ENCODE results near the gene NEUROD2. TPM values are rescaled to one million over a fixed set of nuclear protein-coding genes. Genes with fewer than 3 reads are reported as not detected.
A peak's percentile ranks its signal among the peaks of the same experiment; 100 is the strongest.

NEUROD2 gene
- total and polyA plus RNA-seq, 2 of the 13 experiments (the other 11 are each of a cell fraction or from before 2014, with no cell fraction given) = not detected

GRCh38 chr17:39653662-39654331 lies 46.1 kb upstream of the NEUROD2 start (continued):
- TF ChIP-seq ZNF558 (CRISPR knock-in tag; IDR thresholded peaks at IDR 0.05; ENCODE audit: borderline replicate concordance) = no peak
- TF ChIP-seq ZNF501 (CRISPR knock-in tag; IDR thresholded peaks at IDR 0.05) = peak; percentile 41; the same call in 1 of the 2 replicates
- 0 out of 2 replicates have a peak, but pooled peaks have one; percentile 17 for TF ChIP-seq MYC (CRISPR knock-in tag; IDR thresholded peaks at IDR 0.05; ENCODE audit: borderline replicate concordance)
- TF ChIP-seq KDM1A (CRISPR knock-in tag; IDR thresholded peaks at IDR 0.05) = peak; percentile 86
- no peak for TF ChIP-seq PRDM15 (CRISPR knock-in tag; IDR thresholded peaks at IDR 0.05)
- no peak for TF ChIP-seq PHF5A (CRISPR knock-in tag; IDR thresholded peaks at IDR 0.05; ENCODE audit: low read depth, unreplicated experiment)
- TF ChIP-seq ZNF343 (CRISPR knock-in tag; IDR thresholded peaks at IDR 0.05) = no peak
- no peak for TF ChIP-seq ARID3A (IDR thresholded peaks at IDR 0.05; ENCODE audit: low read depth, low read length)
- peak; percentile 62 for TF ChIP-seq FOXO1 (CRISPR knock-in tag; IDR thresholded peaks at IDR 0.05)
- peak; percentile 40; the same call in 1 of the 2 replicates for TF ChIP-seq MED1 (CRISPR knock-in tag; IDR thresholded peaks at IDR 0.05)
- TF ChIP-seq HNF4A (CRISPR knock-in tag; IDR thresholded peaks at IDR 0.05) = peak; percentile 88
- TF ChIP-seq CCAR2 (optimal IDR thresholded peaks at IDR 0.05; ENCODE audit: low read depth, low read length) = no peak
- no peak for TF ChIP-seq ZNF253 (CRISPR knock-in tag; IDR thresholded peaks at IDR 0.05; ENCODE audit: borderline replicate concordance)
- no peak for TF ChIP-seq PAWR (CRISPR knock-in tag; IDR thresholded peaks at IDR 0.05; ENCODE audit: borderline replicate concordance)
- TF ChIP-seq JUNB (CRISPR knock-in tag; IDR thresholded peaks at IDR 0.05; ENCODE audit: borderline replicate concordance) = no peak
- no peak for TF ChIP-seq ZNF383 (CRISPR knock-in tag; IDR thresholded peaks at IDR 0.05; ENCODE audit: borderline replicate concordance)
- TF ChIP-seq RXRB (CRISPR knock-in tag; IDR thresholded peaks at IDR 0.05; ENCODE audit: borderline replicate concordance) = peak; percentile 93
- TF ChIP-seq SNAPC5 (CRISPR knock-in tag; IDR thresholded peaks at IDR 0.05; ENCODE audit: borderline replicate concordance) = no peak
- TF ChIP-seq RARA (CRISPR knock-in tag; IDR thresholded peaks at IDR 0.05) = peak; percentile 95
- TF ChIP-seq ONECUT2 (CRISPR knock-in tag; IDR thresholded peaks at IDR 0.05) = no peak
- TF ChIP-seq ZNF720 (CRISPR knock-in tag; IDR thresholded peaks at IDR 0.05) = no peak
- no peak for TF ChIP-seq ELK4 (CRISPR knock-in tag; IDR thresholded peaks at IDR 0.05; ENCODE audit: borderline replicate concordance)
- no peak for TF ChIP-seq ZNF367 (CRISPR knock-in tag; IDR thresholded peaks at IDR 0.05; ENCODE audit: borderline replicate concordance)
- TF ChIP-seq ZSCAN30 (CRISPR knock-in tag; IDR thresholded peaks at IDR 0.05) = no peak
- TF ChIP-seq RFX1 (IDR thresholded peaks at IDR 0.05) = no peak

Measured in HepG2 (cell line).